Mammary epithelial cell (primary cell): ENCODE measurements around the gene FBLN5.

Experiments
- CTCF ChIP-seq, 2 donors: IDR thresholded peaks in 1 of 2; conservative IDR thresholded peaks in 1 of 2; 2 replicates each; pipeline ENCODE4 v1.5.1; 2011 to 2012; ENCODE audit warnings: inconsistent platforms in 2 of 2, low read length in 2 of 2, mild to moderate bottlenecking in 2 of 2, control low read depth in 1 of 2, low read depth in 1 of 2; ENCODE audit not compliant: insufficient read depth in 1 of 2; ENCODE audit errors: extremely low read depth in 1 of 2
- EZH2 ChIP-seq: IDR thresholded peaks from 2 replicates; pipeline ENCODE4 v1.6.1; 2012; ENCODE audit warnings: low read length, inconsistent platforms, borderline replicate concordance

DNA sequence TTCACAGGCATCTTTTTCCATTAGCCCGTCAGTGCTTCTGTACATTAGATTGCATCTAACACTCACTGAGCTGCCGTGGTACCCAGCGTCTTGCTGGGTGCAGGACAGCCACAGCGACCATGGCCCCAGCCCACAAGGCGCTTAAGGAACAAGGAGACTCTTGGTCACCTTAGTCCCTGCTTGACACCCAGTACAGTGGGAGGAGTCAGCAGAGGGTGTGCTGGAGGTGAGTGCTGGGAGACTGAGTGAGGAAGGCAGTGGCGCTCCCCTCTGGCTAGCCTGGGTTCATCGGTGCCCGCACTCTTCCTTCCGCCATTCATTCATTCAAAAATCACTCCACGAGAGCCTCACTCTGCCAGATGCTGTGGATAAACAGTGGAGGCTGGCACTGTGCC lies 21.8 kb downstream of the FBLN5 start:
- no peak for TF ChIP-seq CTCF (conservative IDR thresholded peaks at IDR 0.05 in 1 of 2, IDR thresholded peaks at IDR 0.05 in 1 of 2; ENCODE audit: extremely low read depth in 1 of 2, insufficient read depth in 1 of 2, low read depth in 1 of 2, low read length in 2 of 2)
- no peak for TF ChIP-seq EZH2
